Measurements from ENCODE around the gene ST13. TPM values are rescaled to one million over a fixed set of nuclear protein-coding genes. Genes with fewer than 3 reads are reported as not detected.

The ST13 gene
- total and polyA plus RNA-seq, 9 of the 15 experiments (the other 6 are each of a cell fraction or from before 2014, with no cell fraction given), result 53.6 to 311 (median 195) TPM

DNA sequence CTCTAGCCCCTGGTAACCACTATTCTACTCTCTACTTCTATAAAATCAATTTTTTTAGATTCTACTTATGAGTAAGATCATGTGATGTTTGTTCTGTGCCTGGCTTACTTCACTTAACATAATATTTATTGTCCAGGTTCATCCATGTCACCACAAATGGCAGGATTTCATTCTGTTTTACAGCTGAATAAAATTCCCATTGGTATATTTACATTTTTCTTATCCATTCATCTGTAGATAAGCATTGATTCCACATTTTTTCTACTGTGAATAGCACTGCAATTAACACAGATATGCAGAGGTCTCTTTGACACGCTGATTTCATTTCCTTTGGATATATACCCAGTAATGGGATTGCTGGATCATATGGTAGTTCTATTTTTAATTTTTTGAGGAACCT is 53.1 kb downstream of the ST13 start:
- POLR2A ChIA-PET, result interaction anchor here (0.7 to 0.9 kb wide), 2 partner anchors 9 to 236 kb away, joined by 3 to 4 read pairs; no protein-coding TSS in a partner anchor
- ATAC-seq (no peak), FAIRE-seq (no peak), DNase-seq (ENCODE audit: extremely low read depth in 1 of 4, low spot score in 3 of 4) (no peak)
- Histone ChIP-seq H3K4me3 (no peak overlapping the region), H3K36me3 (ENCODE audit: control insufficient read depth, insufficient read depth, low read length) (peaks cover 57% of the 10 kb centered on the region; the same call in 2 of the 3 replicates), H2AFZ (ENCODE audit: low read depth, low read length) (no peak overlapping the region), H3K9me3 (replicated peaks; ENCODE audit: control insufficient read depth, insufficient read depth, low read depth, low read length) (no peaks in the 10 kb centered on the region), H4K20me1 (replicated peaks; ENCODE audit: control insufficient read depth, insufficient read depth, low read length) (0 out of 2 replicates have a peak, but pooled peaks cover 4% of the 10 kb centered on the region), H3K4me1 (replicated peaks in 1 of 2; ENCODE audit: control insufficient read depth in 2 of 2, insufficient read depth in 2 of 2, low read length in 2 of 2) (peaks cover 0 to 2% of the 10 kb centered on the region in 2 experiments; a peak in 2 of 5 replicates), H3K79me2 (ENCODE audit: control insufficient read depth, insufficient read depth, low read length) (peaks cover 75% of the 10 kb centered on the region), H3K27me3 (ENCODE audit: control insufficient read depth in 2 of 2, insufficient read depth in 2 of 2, low read length in 2 of 2) (no peaks in the 10 kb centered on the region), H3K4me2 (ENCODE audit: insufficient read depth, low read length) (no peak overlapping the region), H3K9me1 (ENCODE audit: control insufficient read depth, insufficient read depth, low read length) (no peaks in the 10 kb centered on the region), H3K27ac (ENCODE audit: extremely low read depth, low read depth, low read length) (no peak overlapping the region), H3K9ac (ENCODE audit: insufficient read depth in 1 of 2, low read depth in 2 of 2, low read length in 2 of 2) (no peak overlapping the region)
- WGBS (ENCODE audit: insufficient coverage, low coverage, missing lambda C conversion rate), result 100% methylated on average over 1 of the region's 1 CpG
- in situ Hi-C loops (cut with MboI) (no loop called here), intact Hi-C loops (cut with micrococcal nuclease) (no loop called here)
- CTCF ChIA-PET (ENCODE audit: low intra/inter-chr PET ratio), result no interaction called here
- no TSS peak for BruUV-seq (replicated peaks)
- no peak for TF ChIP-seq ZNF561 (CRISPR knock-in tag; conservative IDR thresholded peaks at IDR 0.05)
- TF ChIP-seq TBL1XR1 (IDR thresholded peaks at IDR 0.05; ENCODE audit: low read length in 2 of 2), result no peak
- TF ChIP-seq, protein P1, sequence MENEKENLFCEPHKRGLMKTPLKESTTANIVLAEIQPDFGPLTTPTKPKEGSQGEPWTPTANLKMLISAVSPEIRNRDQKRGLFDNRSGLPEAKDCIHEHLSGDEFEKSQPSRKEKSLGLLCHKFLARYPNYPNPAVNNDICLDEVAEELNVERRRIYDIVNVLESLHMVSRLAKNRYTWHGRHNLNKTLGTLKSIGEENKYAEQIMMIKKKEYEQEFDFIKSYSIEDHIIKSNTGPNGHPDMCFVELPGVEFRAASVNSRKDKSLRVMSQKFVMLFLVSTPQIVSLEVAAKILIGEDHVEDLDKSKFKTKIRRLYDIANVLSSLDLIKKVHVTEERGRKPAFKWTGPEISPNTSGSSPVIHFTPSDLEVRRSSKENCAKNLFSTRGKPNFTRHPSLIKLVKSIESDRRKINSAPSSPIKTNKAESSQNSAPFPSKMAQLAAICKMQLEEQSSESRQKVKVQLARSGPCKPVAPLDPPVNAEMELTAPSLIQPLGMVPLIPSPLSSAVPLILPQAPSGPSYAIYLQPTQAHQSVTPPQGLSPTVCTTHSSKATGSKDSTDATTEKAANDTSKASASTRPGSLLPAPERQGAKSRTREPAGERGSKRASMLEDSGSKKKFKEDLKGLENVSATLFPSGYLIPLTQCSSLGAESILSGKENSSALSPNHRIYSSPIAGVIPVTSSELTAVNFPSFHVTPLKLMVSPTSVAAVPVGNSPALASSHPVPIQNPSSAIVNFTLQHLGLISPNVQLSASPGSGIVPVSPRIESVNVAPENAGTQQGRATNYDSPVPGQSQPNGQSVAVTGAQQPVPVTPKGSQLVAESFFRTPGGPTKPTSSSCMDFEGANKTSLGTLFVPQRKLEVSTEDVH (IDR thresholded peaks at IDR 0.05; ENCODE audit: low read depth, partially characterized antibody), result no peak
- no peak for TF ChIP-seq EWSR1 (IDR thresholded peaks at IDR 0.05; ENCODE audit: borderline replicate concordance, low read depth, partially characterized antibody)
- TF ChIP-seq MEF2A (IDR thresholded peaks at IDR 0.05; ENCODE audit: control insufficient read depth, low read depth, low read length), result no peak
- no peak for TF ChIP-seq CCAR2 (IDR thresholded peaks at IDR 0.05; ENCODE audit: low read depth, low read length)
- TF ChIP-seq ZBTB7A (IDR thresholded peaks at IDR 0.05; ENCODE audit: borderline replicate concordance, control insufficient read depth, low read depth, low read length), result no peak
- TF ChIP-seq ZNF3 (CRISPR knock-in tag; IDR thresholded peaks at IDR 0.05), result no peak
- no peak for TF ChIP-seq MECOM (CRISPR knock-in tag; IDR thresholded peaks at IDR 0.05)
- no peak for TF ChIP-seq ZNF830 (CRISPR knock-in tag; IDR thresholded peaks at IDR 0.05)
- TF ChIP-seq GABPA (tag; conservative IDR thresholded peaks at IDR 0.05; ENCODE audit: low read depth), result no peak
- TF ChIP-seq, protein P2, sequence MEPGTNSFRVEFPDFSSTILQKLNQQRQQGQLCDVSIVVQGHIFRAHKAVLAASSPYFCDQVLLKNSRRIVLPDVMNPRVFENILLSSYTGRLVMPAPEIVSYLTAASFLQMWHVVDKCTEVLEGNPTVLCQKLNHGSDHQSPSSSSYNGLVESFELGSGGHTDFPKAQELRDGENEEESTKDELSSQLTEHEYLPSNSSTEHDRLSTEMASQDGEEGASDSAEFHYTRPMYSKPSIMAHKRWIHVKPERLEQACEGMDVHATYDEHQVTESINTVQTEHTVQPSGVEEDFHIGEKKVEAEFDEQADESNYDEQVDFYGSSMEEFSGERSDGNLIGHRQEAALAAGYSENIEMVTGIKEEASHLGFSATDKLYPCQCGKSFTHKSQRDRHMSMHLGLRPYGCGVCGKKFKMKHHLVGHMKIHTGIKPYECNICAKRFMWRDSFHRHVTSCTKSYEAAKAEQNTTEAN (CRISPR knock-in tag; IDR thresholded peaks at IDR 0.05), result no peak
- TF ChIP-seq L3MBTL2 (IDR thresholded peaks at IDR 0.05), result no peak
- no peak for TF ChIP-seq TAF7 (tag; IDR thresholded peaks at IDR 0.05)
- no peak for TF ChIP-seq FOXP1 (CRISPR knock-in tag; IDR thresholded peaks at IDR 0.05)
- TF ChIP-seq, protein P3, sequence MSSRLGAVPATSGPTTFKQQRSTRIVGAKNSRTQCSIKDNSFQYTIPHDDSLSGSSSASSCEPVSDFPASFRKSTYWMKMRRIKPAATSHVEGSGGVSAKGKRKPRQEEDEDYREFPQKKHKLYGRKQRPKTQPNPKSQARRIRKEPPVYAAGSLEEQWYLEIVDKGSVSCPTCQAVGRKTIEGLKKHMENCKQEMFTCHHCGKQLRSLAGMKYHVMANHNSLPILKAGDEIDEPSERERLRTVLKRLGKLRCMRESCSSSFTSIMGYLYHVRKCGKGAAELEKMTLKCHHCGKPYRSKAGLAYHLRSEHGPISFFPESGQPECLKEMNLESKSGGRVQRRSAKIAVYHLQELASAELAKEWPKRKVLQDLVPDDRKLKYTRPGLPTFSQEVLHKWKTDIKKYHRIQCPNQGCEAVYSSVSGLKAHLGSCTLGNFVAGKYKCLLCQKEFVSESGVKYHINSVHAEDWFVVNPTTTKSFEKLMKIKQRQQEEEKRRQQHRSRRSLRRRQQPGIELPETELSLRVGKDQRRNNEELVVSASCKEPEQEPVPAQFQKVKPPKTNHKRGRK (tag; IDR thresholded peaks at IDR 0.05), result no peak

Data from K562 (cell line).